ENCODE measurements around the gene CSPG4. TPM values are rescaled to one million over a fixed set of nuclear protein-coding genes. Genes with fewer than 3 reads are reported as not detected.
"Not testable (repeated sequence)": the region's sequence is repeated elsewhere in the genome, so short reads cannot be mapped to it uniquely, and the experiment has no call there.

CSPG4 gene, protein sequence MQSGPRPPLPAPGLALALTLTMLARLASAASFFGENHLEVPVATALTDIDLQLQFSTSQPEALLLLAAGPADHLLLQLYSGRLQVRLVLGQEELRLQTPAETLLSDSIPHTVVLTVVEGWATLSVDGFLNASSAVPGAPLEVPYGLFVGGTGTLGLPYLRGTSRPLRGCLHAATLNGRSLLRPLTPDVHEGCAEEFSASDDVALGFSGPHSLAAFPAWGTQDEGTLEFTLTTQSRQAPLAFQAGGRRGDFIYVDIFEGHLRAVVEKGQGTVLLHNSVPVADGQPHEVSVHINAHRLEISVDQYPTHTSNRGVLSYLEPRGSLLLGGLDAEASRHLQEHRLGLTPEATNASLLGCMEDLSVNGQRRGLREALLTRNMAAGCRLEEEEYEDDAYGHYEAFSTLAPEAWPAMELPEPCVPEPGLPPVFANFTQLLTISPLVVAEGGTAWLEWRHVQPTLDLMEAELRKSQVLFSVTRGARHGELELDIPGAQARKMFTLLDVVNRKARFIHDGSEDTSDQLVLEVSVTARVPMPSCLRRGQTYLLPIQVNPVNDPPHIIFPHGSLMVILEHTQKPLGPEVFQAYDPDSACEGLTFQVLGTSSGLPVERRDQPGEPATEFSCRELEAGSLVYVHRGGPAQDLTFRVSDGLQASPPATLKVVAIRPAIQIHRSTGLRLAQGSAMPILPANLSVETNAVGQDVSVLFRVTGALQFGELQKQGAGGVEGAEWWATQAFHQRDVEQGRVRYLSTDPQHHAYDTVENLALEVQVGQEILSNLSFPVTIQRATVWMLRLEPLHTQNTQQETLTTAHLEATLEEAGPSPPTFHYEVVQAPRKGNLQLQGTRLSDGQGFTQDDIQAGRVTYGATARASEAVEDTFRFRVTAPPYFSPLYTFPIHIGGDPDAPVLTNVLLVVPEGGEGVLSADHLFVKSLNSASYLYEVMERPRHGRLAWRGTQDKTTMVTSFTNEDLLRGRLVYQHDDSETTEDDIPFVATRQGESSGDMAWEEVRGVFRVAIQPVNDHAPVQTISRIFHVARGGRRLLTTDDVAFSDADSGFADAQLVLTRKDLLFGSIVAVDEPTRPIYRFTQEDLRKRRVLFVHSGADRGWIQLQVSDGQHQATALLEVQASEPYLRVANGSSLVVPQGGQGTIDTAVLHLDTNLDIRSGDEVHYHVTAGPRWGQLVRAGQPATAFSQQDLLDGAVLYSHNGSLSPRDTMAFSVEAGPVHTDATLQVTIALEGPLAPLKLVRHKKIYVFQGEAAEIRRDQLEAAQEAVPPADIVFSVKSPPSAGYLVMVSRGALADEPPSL (N-terminal part only)
- 2.4 and 2.6 TPM in 2 replicates for total RNA-seq (2021)
- Bru-seq, nascent RNA: percentile 26 among the genes with signal in this experiment
- BruChase-seq, experiment 1, labeled RNA remaining after a 2-hour chase: percentile 30 among the genes with signal in this experiment
- percentile 31 among the genes with signal in this experiment for BruChase-seq, experiment 2, labeled RNA remaining after a 6-hour chase
- long read RNA-seq, full-length matches to known transcripts: 1 of 4 reads
- long read RNA-seq, partial matches to known transcripts: 0 of 4 reads
- long read RNA-seq, other reads (novel, unspliced or antisense): 3 of 4 reads

DNA sequence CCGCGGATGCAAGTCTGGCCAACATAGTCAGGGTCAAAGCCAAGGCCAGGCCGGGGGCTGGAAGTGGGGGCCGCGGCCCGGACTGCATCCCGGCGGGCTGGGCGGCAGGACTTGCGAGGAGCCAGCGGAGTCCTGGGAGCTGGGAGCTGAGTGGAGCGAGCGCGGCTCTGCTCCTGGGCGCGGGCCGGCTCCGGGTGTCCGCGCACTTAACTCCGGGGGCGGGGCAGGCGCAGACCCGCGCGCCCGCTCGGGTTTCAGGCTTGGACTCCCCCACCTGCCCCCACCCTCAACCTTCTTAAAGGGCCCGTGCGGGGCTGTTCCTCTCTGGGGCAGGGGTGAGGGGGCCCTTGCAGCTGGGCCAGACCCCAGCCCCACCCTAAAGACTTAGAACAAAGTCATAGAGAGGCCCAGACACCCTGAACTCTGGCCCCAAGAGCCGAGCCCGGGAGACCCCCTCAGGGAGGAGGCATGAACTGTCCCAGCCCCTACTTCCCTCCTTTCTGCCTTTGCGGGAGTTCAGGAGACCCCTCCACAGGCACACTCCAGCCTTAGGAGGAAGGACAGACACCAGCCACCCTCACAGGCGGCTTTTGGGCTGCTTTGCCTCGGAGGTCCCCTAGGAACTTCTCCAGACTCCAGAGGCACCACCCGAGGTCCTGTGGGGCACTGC is at the start of gene CSPG4:
Gene CSPG4 (minus strand): TSS at position 181 of the 670 bp plus-strand sequence. CDS start 93 bp downstream, at position 88.
- Histone ChIP-seq H3K27me3 (ENCODE audit: insufficient read depth, low read depth) (no peaks in the 10 kb centered on the region), H4K20me1 (ENCODE audit: insufficient read depth) (no peaks in the 10 kb centered on the region), H3K9me2 (ENCODE audit: insufficient read depth) (no peaks in the 10 kb centered on the region), H3K4me3 (no peak within 1 kb of the TSS), H3K4me2 (no peak within 1 kb of the TSS), H2AFZ (no peak within 1 kb of the TSS), H3K36me3 (ENCODE audit: low read depth) (no peaks in the 10 kb centered on the region), H3F3A (ENCODE audit: insufficient read depth, low read depth) (peaks cover 6% of the 10 kb centered on the region), H3K4me1 (replicated peaks; ENCODE audit: insufficient read depth) (peaks cover 24% of the 10 kb centered on the region), H3K27ac (no peak within 1 kb of the TSS), H3K9me3 (ENCODE audit: insufficient read depth, low read depth) (no peaks in the 10 kb centered on the region), H3K79me2 (ENCODE audit: low read depth) (no peaks in the 10 kb centered on the region)
- POLR2A ChIA-PET (ENCODE audit: unreplicated experiment): no interaction called here
- TF ChIP-seq EZH2 (IDR thresholded peaks at IDR 0.05; ENCODE audit: low read depth): no peak
- TF ChIP-seq, protein P1, sequence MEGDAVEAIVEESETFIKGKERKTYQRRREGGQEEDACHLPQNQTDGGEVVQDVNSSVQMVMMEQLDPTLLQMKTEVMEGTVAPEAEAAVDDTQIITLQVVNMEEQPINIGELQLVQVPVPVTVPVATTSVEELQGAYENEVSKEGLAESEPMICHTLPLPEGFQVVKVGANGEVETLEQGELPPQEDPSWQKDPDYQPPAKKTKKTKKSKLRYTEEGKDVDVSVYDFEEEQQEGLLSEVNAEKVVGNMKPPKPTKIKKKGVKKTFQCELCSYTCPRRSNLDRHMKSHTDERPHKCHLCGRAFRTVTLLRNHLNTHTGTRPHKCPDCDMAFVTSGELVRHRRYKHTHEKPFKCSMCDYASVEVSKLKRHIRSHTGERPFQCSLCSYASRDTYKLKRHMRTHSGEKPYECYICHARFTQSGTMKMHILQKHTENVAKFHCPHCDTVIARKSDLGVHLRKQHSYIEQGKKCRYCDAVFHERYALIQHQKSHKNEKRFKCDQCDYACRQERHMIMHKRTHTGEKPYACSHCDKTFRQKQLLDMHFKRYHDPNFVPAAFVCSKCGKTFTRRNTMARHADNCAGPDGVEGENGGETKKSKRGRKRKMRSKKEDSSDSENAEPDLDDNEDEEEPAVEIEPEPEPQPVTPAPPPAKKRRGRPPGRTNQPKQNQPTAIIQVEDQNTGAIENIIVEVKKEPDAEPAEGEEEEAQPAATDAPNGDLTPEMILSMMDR (conservative IDR thresholded peaks at IDR 0.05): no peak
- DNase-seq: no peak
- CTCF ChIA-PET: no interaction called here
- intact Hi-C loops (cut with micrococcal nuclease; ENCODE audit: unreplicated experiment): no loop called here
- no TSS peak for BruUV-seq (replicated peaks)

DNA sequence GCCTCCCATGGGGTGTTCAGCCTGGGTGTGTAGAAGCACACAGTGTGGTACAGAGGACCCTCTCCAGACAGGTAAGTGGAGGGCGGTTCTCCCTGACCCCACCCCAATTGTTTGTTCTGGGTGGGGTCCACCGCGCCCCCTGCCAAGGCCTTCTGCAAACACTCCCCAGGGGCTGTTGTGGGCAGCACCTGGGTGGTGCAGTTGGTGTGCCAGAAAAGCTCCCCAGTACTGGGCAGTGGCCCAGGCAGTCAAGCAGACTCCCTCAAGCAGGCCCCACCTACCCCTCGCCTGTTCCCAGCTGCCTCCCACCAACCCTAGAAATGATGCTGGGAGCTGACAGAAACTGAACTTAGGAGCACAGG is 49.7 kb upstream of the CSPG4 start:
- H2AFZ ChIP-seq; H4K20me1 ChIP-seq (ENCODE audit: insufficient read depth); H3K79me2 ChIP-seq (ENCODE audit: low read depth); intact Hi-C loops (cut with micrococcal nuclease; ENCODE audit: unreplicated experiment); H3K4me3 ChIP-seq; H3K27me3 ChIP-seq (ENCODE audit: insufficient read depth, low read depth); H3K9me2 ChIP-seq (ENCODE audit: insufficient read depth); H3K36me3 ChIP-seq (ENCODE audit: low read depth); H3K27ac ChIP-seq; H3K4me2 ChIP-seq; H3F3A ChIP-seq (ENCODE audit: insufficient read depth, low read depth); CTCF ChIA-PET; H3K9me3 ChIP-seq (ENCODE audit: insufficient read depth, low read depth); POLR2A ChIA-PET (ENCODE audit: unreplicated experiment); H3K4me1 ChIP-seq (replicated peaks; ENCODE audit: insufficient read depth); BruUV-seq (replicated peaks); DNase-seq: not testable (repeated sequence)

DNA sequence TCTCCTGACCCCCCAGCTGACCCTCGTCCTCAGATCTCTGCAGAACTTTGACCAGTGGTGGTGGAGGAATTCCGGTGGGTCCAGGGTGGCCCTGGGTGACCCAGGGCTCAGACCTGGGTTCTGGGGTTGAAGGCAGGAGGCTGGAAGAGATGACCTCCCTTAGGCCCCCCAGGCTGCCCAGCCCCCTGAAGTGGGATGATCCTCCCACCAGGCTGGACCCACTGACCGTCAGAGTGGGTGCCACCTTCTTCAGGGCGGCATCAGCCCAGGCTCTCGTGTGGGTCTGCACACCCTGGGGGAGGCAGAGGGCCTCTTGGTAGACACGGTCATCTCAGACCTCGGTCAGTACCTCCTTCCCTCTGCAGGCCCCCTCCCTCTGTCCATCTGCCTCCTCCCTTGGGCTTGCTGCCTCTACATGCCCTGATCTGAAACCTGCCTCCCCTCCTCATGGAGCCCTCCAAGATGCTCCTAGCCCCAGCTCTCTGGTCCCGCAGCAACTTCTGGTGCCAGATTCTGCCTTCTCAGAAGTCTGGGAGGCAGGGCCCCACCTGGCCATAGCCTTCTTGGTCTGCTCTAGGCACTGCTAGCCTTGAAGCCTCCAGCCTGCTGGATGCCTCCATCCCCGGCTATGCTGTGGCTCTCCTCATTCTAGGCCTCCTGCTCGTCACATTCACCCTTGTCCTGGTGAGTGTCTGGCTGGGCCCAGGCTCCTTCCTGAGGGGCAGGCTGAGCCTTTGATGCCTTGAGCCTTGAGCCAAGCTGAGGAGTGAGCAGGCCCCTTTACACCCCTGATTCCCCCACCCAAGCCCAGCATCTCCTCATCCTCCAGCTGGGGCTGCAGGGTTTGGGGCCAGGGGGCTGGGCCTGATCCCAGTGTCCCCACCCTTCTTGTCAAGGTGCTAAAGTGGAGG is 49.1 kb upstream of the CSPG4 start:
- Histone ChIP-seq H3F3A (ENCODE audit: insufficient read depth, low read depth) (peaks cover 9% of the 10 kb centered on the region; the same call in 1 of the 2 replicates), H3K36me3 (ENCODE audit: low read depth) (no peaks in the 10 kb centered on the region), H3K79me2 (ENCODE audit: low read depth) (no peaks in the 10 kb centered on the region), H3K9me3 (ENCODE audit: insufficient read depth, low read depth) (no peaks in the 10 kb centered on the region), H3K27ac (no peak overlapping the region), H2AFZ (no peak overlapping the region), H3K4me2 (no peak overlapping the region), H3K4me3 (no peak overlapping the region), H3K27me3 (ENCODE audit: insufficient read depth, low read depth) (no peaks in the 10 kb centered on the region), H3K9me2 (ENCODE audit: insufficient read depth) (no peaks in the 10 kb centered on the region), H3K4me1 (replicated peaks; ENCODE audit: insufficient read depth) (peaks cover 4% of the 10 kb centered on the region; the same call in 1 of the 2 replicates), H4K20me1 (ENCODE audit: insufficient read depth) (no peaks in the 10 kb centered on the region)
- no peak for DNase-seq
- intact Hi-C loops (cut with micrococcal nuclease; ENCODE audit: unreplicated experiment): no loop called here
- no TSS peak for BruUV-seq (replicated peaks)
- ChIA-PET POLR2A (ENCODE audit: unreplicated experiment) (no interaction called here), CTCF (no interaction called here)
- no peak for TF ChIP-seq EZH2 (IDR thresholded peaks at IDR 0.05; ENCODE audit: low read depth)
- TF ChIP-seq, protein P1 (conservative IDR thresholded peaks at IDR 0.05): no peak
